GM15510 (cell line): Measurements from ENCODE around the gene MAL.

Experiments
- POLR2A ChIP-seq: IDR thresholded peaks from 3 replicates; pipeline ENCODE4 v1.6.1; 2011; ENCODE audit warnings: borderline replicate concordance; ENCODE audit not compliant: insufficient read length; ENCODE audit errors: extremely low read depth

The MAL gene

GRCh38 chr2:95032868-95033603 is 7.5 kb downstream of the MAL start:
- TF ChIP-seq POLR2A, result no peak

DNA sequence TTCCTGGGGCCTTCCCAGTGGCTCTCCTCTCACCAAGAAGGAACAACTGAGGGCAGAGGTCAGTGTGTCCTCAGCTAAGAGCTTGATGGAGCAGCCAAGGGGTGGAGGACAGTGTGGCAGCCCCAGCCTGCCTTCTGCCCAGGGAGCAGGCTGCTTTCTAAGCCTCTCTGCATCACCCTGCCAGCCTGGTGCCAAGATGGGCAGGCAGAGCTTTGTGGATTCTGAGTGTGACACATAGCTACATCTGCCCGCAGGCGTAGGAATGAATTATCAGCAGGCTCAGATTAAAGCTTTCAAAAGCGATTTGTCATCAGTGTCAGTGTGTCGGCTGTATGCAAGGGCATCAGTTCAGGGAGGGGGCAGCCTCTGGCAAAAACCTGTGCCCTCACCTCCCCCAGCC is 8.7 kb downstream of the MAL start:
- no peak for TF ChIP-seq POLR2A

DNA sequence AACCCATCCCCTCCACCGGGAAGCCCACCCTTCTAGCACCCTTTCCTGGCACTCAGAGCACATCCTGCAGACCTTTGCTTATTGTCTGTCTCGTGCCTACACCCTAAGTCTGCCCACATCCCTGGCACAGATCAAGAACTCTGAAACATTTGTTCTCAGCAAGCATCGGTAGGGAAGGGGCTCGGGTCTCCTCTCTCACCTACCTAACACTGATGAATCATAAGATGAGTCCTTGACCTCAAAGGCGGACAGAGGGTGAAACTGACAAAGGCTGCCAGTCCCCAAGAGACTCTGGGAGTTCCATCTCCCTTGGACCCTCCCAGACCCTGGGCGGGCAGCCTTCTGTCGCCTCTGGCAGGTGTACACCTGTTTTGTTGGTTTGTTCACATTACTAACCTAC is 9.3 kb downstream of the MAL start:
- no peak for TF ChIP-seq POLR2A

DNA sequence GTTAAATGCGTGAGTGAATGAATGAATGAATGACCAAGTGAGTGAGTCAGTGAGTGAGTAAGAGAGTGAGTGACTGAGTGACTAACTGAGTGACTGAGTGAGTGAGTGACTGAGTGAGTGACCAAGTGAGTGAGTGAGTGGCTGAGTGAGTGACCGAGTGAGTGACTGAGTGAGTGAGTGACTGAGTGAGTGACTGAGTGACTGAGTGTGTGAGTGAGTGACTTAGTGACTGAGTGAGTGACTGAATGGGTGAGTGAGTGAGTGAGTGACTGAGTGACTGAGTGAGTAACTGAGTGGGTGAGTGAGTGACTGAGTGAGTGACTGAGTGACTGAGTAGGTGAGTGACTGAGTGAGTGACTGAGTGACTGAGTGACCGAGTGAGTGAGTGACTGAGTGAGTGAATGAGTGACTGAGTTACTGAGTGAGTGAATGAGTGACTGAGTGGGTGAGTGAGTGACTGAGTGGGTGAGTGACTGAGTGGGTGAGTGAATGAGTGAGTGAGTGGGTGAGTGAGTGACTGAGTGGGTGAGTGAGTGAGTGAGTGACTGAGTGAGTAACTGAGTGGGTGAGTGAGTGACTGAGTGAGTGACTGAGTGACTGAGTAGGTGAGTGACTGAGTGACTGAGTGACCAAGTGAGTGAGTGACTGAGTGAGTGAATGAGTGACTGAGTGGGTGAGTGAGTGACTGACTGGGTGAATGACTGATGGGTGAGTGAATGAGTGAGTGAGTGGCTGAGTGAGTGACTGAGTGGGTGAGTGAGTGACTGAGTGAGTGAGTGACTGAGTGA is 11.3 kb downstream of the MAL start:
- no peak for TF ChIP-seq POLR2A

- no peak for TF ChIP-seq POLR2A
Measured at GRCh38 chr2:95037384-95037839, 11.9 kb downstream of the MAL start.

DNA sequence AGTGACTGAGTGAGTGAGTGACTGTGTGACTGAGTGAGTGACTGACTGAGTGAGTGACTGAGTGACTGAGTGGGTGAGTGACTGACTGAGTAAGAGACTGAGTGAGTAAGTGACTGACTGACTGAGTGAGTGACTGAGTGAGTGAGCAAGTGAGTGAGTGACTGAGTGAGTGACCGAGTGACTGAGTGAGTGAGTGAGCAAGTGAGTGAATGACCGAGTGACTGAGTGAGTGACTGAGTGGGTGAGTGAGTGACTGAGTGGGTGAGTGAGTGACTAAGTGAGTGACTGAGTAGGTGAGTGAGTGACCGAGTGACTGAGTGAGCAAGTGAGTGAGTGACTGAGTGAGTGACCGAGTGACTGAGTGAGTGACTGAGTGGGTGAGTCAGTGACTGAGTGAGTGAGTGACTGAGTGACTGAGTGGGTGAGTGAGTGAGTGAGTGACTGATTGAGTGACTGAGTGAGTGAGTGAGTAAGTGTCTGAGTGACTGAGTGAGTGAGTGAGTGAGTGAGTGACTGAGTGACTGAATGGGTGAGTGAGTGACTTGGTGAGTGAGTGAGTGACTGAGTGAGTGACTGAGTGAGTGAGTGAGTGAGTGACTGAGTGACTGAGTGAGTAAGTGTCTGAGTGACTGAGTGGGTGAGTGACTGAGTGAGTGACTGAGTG is 13.3 kb downstream of the MAL start:
- no peak for TF ChIP-seq POLR2A

DNA sequence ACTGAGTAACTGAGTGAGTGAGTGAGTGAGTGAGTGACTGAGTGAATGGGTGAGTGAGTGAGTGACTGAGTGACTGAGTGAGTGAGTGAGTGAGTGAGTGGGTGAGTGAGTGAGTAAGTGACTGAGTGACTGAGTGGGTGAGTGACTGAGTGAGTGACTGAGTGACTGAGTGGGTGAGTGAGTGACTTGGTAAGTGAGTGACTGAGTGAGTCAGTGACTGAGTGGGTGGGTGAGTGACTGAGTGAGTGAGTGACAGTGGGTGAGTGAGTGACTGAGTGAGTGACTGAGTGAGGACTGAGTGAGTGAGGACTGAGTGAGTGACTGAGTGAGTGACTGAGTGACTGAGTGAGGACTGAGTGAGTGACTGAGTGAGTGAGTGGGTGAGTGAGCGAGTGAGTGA is 13.9 kb downstream of the MAL start:
- no peak for TF ChIP-seq POLR2A

- TF ChIP-seq POLR2A, result no peak
Measured at GRCh38 chr2:95039978-95040377, 14.5 kb downstream of the MAL start.

GRCh38 chr2:95040426-95040825 is 14.9 kb downstream of the MAL start:
- no peak for TF ChIP-seq POLR2A

- no peak for TF ChIP-seq POLR2A
Measured at GRCh38 chr2:95041060-95041823, 15.7 kb downstream of the MAL start.

DNA sequence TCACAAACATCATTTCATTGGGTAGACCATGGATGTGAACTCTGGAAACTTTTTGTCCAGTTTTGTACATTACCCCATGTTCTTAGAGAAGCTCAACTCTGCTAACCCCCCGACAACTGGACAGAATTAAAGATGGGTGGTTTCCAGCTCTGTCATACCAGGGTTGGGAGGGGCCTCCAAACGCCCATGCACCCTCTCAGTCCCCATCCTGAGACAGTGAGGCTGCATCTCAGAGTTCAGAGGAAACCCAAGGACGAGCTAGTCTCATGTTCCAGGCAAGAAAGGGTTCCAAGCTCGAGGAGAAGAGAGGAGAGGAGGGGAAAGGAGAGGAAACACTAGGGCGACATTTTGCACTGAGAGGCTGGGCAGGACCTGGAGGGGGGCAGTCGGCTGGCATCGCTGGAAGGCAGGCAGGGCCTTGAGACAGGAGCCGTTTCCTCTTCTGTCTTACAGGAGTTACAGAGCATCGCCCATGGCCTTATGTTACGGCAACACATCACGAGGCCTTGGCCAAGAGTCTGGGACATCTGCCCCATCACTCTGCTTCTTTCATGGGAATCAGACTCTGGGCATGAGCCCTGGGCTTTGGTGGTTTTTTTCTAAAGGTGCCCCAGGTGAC is 16.4 kb downstream of the MAL start:
- no peak for TF ChIP-seq POLR2A

DNA sequence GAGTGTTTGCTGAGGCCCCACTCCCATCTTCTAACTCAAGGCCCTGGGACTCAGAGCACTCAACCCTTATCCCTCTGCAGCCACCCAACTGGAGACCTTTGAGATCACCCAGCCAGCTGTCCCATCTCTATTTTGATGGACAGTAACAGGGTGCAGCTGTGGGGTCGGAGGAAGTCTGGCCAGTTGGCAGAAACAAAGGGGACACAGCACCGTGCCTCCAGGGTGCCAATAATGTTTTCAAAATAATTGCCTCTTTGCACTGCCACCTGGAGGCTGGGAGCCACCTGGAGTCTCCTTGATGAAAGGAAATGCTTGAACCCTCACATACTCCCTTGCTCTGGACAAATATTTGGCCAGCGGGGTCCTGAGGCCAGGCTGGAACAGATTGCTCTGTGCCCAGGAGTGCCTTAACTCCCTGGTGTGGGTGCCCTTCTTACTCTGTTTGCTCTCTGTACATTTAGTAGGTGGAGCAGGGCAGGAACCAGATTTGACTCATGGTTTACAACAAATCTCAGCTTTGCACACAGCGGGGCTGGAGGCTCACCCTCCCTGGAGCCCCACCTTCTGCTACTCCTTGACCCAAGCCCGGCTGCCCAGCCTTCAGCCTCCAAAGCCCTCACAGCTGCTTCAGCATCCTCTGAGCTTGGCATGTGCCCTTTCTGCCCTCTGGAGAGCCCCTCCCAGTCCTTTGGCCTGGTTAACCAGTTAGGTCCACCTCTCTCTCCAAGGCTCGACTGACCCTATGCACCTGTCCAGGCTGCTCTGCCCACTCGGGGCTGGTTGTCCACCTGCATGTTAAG is 17.2 kb downstream of the MAL start:
- TF ChIP-seq POLR2A, result no peak

DNA sequence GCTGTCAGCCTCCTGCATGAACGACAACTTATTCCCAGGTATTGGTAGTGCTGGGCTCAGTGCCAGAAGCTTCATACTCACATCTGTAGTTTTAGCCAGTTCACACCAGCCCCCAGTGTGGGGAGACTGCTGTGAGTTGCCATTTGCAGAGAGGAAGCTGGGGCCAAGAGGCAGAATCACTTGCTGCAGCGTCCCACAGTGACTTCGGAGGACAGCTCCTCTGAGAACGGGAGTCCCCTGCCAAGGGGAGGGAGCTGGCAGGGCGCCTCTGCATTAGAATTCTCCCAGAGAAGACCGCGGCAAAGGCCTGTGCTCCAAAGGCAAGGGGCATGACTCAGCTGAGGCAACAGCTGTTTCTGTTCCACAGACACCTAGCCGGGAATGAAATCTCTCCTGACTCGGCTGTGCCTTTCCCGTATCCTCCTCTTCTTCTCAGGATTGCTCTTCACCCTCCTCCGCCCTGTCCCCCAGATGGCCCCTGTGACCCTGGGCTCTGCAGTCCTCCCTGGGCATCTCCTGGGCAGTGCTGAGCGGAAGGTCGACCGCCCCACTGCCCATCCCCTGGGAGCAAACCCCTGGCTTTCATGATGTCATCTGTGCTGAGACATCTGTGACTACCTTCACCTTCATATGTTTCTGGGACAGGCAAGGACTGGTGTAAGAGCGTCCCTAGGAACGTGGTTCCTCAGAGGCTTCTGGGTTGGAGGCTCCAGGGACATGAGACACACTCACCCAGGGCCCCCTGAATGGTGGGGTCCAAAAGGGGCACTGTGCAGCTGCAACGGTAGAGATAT is 18.0 kb downstream of the MAL start:
- TF ChIP-seq POLR2A, result no peak

GRCh38 chr2:95044601-95045000 is 19.1 kb downstream of the MAL start:
- no peak for TF ChIP-seq POLR2A
